ENCODE measurements around the gene ARNT2.

ARNT2 gene

DNA sequence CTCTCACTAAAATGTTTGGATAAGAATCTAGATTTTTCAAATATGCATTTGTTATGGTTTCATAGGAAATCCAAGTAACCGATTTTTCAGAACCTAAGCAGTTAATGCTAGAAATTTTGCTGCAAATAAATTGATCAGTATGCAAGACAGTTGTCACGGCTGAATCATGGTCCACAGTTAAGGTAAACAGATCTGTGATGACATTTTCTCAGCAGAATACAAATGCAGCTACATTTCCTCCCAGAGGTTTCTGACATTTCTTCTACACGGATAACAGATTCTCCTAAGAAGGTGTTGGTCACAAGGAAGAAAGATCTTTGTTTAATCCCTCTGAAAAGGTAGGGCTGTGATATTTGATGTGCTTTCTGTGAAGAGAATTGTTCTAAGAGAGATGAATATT is 36.9 kb downstream of the ARNT2 start:
- H3K27ac ChIP-seq, result no peak overlapping the region
- no peak overlapping the region for H3K9ac ChIP-seq
- no peaks in the 10 kb centered on the region for H4K20me1 ChIP-seq (ENCODE audit: insufficient read depth)
- H3K4me1 ChIP-seq (ENCODE audit: low read depth, poor library complexity, severe bottlenecking), result no peaks in the 10 kb centered on the region
- H3K36me3 ChIP-seq (ENCODE audit: insufficient read depth), result no peaks in the 10 kb centered on the region
- no peak overlapping the region for H2AFZ ChIP-seq (ENCODE audit: low read depth)
- H3K79me2 ChIP-seq (ENCODE audit: insufficient read depth, low read depth), result no peaks in the 10 kb centered on the region
- H3K27me3 ChIP-seq (ENCODE audit: insufficient read depth, low read depth), result no peaks in the 10 kb centered on the region
- no peak overlapping the region for H3K4me2 ChIP-seq
- H3K4me3 ChIP-seq (IDR thresholded peaks at IDR 0.05; ENCODE audit: insufficient read depth, low read depth, low read length), result no peak overlapping the region
- TF ChIP-seq, protein P1, sequence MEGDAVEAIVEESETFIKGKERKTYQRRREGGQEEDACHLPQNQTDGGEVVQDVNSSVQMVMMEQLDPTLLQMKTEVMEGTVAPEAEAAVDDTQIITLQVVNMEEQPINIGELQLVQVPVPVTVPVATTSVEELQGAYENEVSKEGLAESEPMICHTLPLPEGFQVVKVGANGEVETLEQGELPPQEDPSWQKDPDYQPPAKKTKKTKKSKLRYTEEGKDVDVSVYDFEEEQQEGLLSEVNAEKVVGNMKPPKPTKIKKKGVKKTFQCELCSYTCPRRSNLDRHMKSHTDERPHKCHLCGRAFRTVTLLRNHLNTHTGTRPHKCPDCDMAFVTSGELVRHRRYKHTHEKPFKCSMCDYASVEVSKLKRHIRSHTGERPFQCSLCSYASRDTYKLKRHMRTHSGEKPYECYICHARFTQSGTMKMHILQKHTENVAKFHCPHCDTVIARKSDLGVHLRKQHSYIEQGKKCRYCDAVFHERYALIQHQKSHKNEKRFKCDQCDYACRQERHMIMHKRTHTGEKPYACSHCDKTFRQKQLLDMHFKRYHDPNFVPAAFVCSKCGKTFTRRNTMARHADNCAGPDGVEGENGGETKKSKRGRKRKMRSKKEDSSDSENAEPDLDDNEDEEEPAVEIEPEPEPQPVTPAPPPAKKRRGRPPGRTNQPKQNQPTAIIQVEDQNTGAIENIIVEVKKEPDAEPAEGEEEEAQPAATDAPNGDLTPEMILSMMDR (conservative IDR thresholded peaks at IDR 0.05; ENCODE audit: low read depth, low read length), result no peak

DNA sequence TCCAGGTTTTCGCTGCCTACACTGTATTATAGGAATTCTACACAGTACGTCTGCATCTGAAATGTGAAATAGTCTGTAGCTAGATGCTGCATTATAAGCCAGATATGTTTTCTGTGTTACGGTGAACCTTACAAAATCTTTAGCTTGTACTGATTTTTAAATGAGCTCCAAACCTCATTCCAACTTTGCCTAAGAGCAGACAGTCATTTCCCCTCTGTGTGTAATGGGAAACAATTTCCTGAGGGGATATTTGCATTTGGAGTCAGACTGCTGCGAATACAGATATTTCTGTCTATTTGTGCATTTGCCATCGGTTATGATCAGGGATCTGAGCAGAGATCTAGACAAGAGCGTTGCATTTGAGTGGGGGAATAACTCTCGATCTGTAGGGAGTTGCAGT is 37.5 kb downstream of the ARNT2 start:
- Histone ChIP-seq H3K4me3 (IDR thresholded peaks at IDR 0.05; ENCODE audit: insufficient read depth, low read depth, low read length) (no peak overlapping the region), H3K27me3 (ENCODE audit: insufficient read depth, low read depth) (no peaks in the 10 kb centered on the region), H3K36me3 (ENCODE audit: insufficient read depth) (no peaks in the 10 kb centered on the region), H3K9ac (no peak overlapping the region), H3K4me2 (no peak overlapping the region), H2AFZ (ENCODE audit: low read depth) (no peak overlapping the region), H3K27ac (no peak overlapping the region), H3K4me1 (ENCODE audit: low read depth, poor library complexity, severe bottlenecking) (no peaks in the 10 kb centered on the region), H4K20me1 (ENCODE audit: insufficient read depth) (no peaks in the 10 kb centered on the region), H3K79me2 (ENCODE audit: insufficient read depth, low read depth) (no peaks in the 10 kb centered on the region)
- TF ChIP-seq, protein P1 (conservative IDR thresholded peaks at IDR 0.05; ENCODE audit: low read depth, low read length), result no peak

DNA sequence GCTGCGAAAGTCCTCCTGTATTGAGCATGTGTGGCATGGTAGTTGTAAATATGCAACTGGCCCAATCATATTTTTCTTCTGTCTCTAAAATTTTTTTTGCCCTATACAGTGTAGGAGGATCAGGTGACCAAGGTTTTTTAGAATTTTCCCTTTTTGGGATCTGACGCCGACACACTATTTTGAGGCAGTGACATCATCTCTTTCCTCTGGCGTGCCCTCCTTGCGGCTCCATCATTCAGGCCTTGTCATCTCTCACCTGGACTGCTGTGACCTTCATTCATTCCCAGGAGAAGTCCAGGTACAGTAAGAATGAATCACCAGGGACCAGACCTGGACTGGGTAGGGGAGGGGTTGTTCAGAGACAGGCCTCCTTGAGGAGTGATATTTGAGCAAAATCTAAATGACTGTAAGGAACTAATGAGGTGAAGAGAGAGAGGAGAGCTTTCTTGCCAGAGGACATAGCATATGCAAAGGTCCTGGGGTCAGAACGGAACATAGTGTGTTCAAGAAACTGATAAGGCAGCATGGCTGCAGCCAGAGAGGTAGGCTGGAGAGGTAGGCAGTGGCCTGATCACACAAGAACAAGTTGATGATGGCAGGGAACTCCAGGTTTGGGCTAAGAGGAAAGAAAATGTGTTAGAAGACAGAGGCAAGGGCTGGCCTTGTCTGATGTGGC is 38.7 kb downstream of the ARNT2 start:
- TF ChIP-seq, protein P1 (conservative IDR thresholded peaks at IDR 0.05; ENCODE audit: low read depth, low read length), result no peak
- no peaks in the 10 kb centered on the region for H4K20me1 ChIP-seq (ENCODE audit: insufficient read depth)
- no peaks in the 10 kb centered on the region for H3K79me2 ChIP-seq (ENCODE audit: insufficient read depth, low read depth)
- H3K4me2 ChIP-seq, result no peak overlapping the region
- no peaks in the 10 kb centered on the region for H3K4me1 ChIP-seq (ENCODE audit: low read depth, poor library complexity, severe bottlenecking)
- no peaks in the 10 kb centered on the region for H3K36me3 ChIP-seq (ENCODE audit: insufficient read depth)
- no peak overlapping the region for H2AFZ ChIP-seq (ENCODE audit: low read depth)
- no peak overlapping the region for H3K27ac ChIP-seq
- H3K27me3 ChIP-seq (ENCODE audit: insufficient read depth, low read depth), result no peaks in the 10 kb centered on the region
- H3K9ac ChIP-seq, result no peak overlapping the region
- no peak overlapping the region for H3K4me3 ChIP-seq (IDR thresholded peaks at IDR 0.05; ENCODE audit: insufficient read depth, low read depth, low read length)

DNA sequence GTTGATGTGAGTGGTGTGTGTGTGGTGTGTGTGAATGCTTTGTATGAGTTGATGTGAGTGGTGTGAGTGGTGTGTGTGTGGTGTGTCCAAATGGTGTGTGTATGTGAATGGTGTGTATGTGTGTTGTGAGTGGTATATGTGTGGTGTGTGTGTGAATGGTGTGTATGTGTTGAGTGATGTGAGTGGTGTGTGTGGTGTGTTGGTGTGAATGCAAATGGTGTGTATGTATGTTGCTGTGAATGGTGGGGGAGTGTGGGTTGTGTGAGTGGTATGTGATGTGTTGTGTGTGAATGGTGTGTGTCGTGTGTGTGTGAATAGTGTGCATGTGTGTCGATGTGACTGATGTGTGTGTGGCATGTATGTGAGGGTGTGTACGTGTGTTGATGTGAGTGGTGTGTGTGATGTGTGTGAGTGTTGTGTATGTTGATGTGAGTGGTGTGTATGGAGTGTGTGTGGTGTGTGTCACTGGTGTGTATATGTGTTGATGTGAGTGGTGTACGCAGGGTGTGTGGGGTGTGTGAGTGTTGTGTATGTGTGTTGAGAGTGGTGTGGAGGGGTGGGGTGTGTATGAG is 40.6 kb downstream of the ARNT2 start:
- TF ChIP-seq, protein P1 (conservative IDR thresholded peaks at IDR 0.05; ENCODE audit: low read depth, low read length), result no peak
- H3K36me3 ChIP-seq (ENCODE audit: insufficient read depth), result no peaks in the 10 kb centered on the region
- no peak overlapping the region for H3K9ac ChIP-seq
- H4K20me1 ChIP-seq (ENCODE audit: insufficient read depth), result no peaks in the 10 kb centered on the region
- H3K27ac ChIP-seq, result no peak overlapping the region
- no peak overlapping the region for H3K4me2 ChIP-seq
- no peaks in the 10 kb centered on the region for H3K4me1 ChIP-seq (ENCODE audit: low read depth, poor library complexity, severe bottlenecking)
- H3K4me3 ChIP-seq (IDR thresholded peaks at IDR 0.05; ENCODE audit: insufficient read depth, low read depth, low read length), result no peak overlapping the region
- no peak overlapping the region for H2AFZ ChIP-seq (ENCODE audit: low read depth)
- H3K27me3 ChIP-seq (ENCODE audit: insufficient read depth, low read depth), result no peaks in the 10 kb centered on the region
- H3K79me2 ChIP-seq (ENCODE audit: insufficient read depth, low read depth), result no peaks in the 10 kb centered on the region

All from KMS-11 (cell line).